Hematopoietic multipotent progenitor cell (in vitro differentiated cells): ENCODE measurements around the gene CATSPER2. TPM values are rescaled to one million over a fixed set of nuclear protein-coding genes. Genes with fewer than 3 reads are reported as not detected.
"Not testable (repeated sequence)": the region's sequence is repeated elsewhere in the genome, so short reads cannot be mapped to it uniquely, and the experiment has no call there.

Experiments
- DNase-seq, 3 donors: peaks; one replicate each; pipeline ENCODE4 v3.0.0-alpha.2; 2011 to 2015; ENCODE audit warnings: low read depth in 2 of 3, low spot score in 2 of 3
- small RNA-seq: library from RNA; depleted of rRNA; stranded (forward); fragments of <200 nt; gene quantifications from one replicate; pipeline ENCODE3, GENCODE V24; 2012
- total RNA-seq: library from RNA; depleted of rRNA; stranded (reverse); fragments of >200 nt; gene quantifications from one replicate; pipeline ENCODE4 v1.2.3, GENCODE V29; 2012

The CATSPER2 gene
- total RNA-seq, 1 donor, result 3.2 TPM

GRCh38 chr15:43593328-43594190 lies 55.1 kb downstream of the CATSPER2 start, which contains the start of gene CKMT1B:
Gene CKMT1B, plus strand, starts transcription at chr15:43594027. Its CDS starts 192 bp downstream, at chr15:43594219.
- DNase-seq, result not testable (repeated sequence)

- not testable (repeated sequence) for DNase-seq
These were observed 55.8 kb downstream of the CATSPER2 start for GRCh38 chr15:43592841-43593240.

- not testable (repeated sequence) for DNase-seq
These were observed 58.7 kb downstream of the CATSPER2 start, which contains the start of gene PPIP5K1 for GRCh38 chr15:43589778-43590466. Gene PPIP5K1, minus strand, starts transcription at chr15:43590208. Its CDS starts 5,704 bp downstream, at chr15:43584504.

Small RNAs within 50 kb of the gene (small RNA-seq; reads per million reads assigned to genes)
- gene PDIA3P2, result not detected
- gene RNU6-554P, result not detected
- gene RNU6-610P, result not detected

Other genes with a start within 250 kb of the CATSPER2 start
- gene TP53BP1, start 155.7 kb downstream of the CATSPER2 start, total RNA-seq, result 41.7 TPM
- gene MAP1A, start 131.2 kb downstream of the CATSPER2 start, total RNA-seq, result 21.8 TPM
- 47.9 TPM for gene PPIP5K1, start 58.6 kb downstream of the CATSPER2 start, total RNA-seq
- gene CKMT1B, start 54.8 kb downstream of the CATSPER2 start, total RNA-seq, result not detected
- gene STRC, start 30.0 kb downstream of the CATSPER2 start, total RNA-seq, result 0.54 TPM
- gene CKMT1A, start 45.0 kb upstream of the CATSPER2 start, total RNA-seq, result not detected
- gene PDIA3, start 97.6 kb upstream of the CATSPER2 start, total RNA-seq, result 38.2 TPM
- 7.0 TPM for gene ELL3, start 128.1 kb upstream of the CATSPER2 start, total RNA-seq
- 140 TPM for gene SERF2, start 143.5 kb upstream of the CATSPER2 start, total RNA-seq
- under 0.01 TPM for gene SERINC4, start 151.4 kb upstream of the CATSPER2 start, total RNA-seq
- 9.2 TPM for gene HYPK, start 151.8 kb upstream of the CATSPER2 start, total RNA-seq
- gene MFAP1, start 175.8 kb upstream of the CATSPER2 start, total RNA-seq, result 6.7 TPM
- gene WDR76, start 178.2 kb upstream of the CATSPER2 start, total RNA-seq, result 6.5 TPM